Caco-2 (cell line): Measurements from ENCODE around the gene PSMC4. TPM values are rescaled to one million over a fixed set of nuclear protein-coding genes. Genes with fewer than 3 reads are reported as not detected.

Source experiments
- BruUV-seq: library from RNA; stranded (reverse); fragments of 400-500 nt; replicated peaks from 2 replicates; lab custom pipeline; 2021; lab: Mats Ljungman, UMichigan
- CTCF ChIA-PET: fragments of 300-600 bp; sonication (Branson Sonifier 250); formaldehyde crosslinking; loops from one replicate; lab custom pipeline; 2022; ENCODE audit warnings: antibody characterized with exemption; lab: Charles Lee
- POLR2A ChIA-PET: fragments of 300-600 bp; sonication (Branson Sonifier 250); formaldehyde crosslinking; loops from one replicate; lab custom pipeline; 2022; ENCODE audit warnings: antibody characterized with exemption; lab: Charles Lee
- DNase-seq, 2 experiments: peaks; one replicate each; pipeline versions ENCODE4 v3.0.0 to v3.0.0-alpha.2; 2020 to 2022
- H3K27me3 ChIP-seq: replicated peaks from 2 replicates; pipeline ENCODE4 v1.6.0; 2011; ENCODE audit warnings: low read length; ENCODE audit not compliant: control insufficient read depth, insufficient read depth
- H3K36me3 ChIP-seq: 2 replicates; pipeline ENCODE4 v1.5.1; 2011; ENCODE audit warnings: low read length; ENCODE audit not compliant: control insufficient read depth, insufficient read depth
- H3K4me1 ChIP-seq: fragments of 250-450 bp; sonication (Bioruptor Pico); 2 replicates; pipeline ENCODE4 v1.5.1; 2020; ENCODE audit warnings: mild to moderate bottlenecking
- H3K4me3 ChIP-seq: 2 replicates; pipeline ENCODE4 v1.5.1; 2011; ENCODE audit warnings: low read depth, mild to moderate bottlenecking, control low read depth, low read length
- H3K9me3 ChIP-seq: fragments of 250-450 bp; sonication (Bioruptor Pico); 2 replicates; pipeline ENCODE4 v1.5.1; 2020; ENCODE audit warnings: mild to moderate bottlenecking, moderate library complexity
- H3K27ac Mint-ChIP-seq: one replicate; pipeline ENCODE4 v1.8.0; 2022; ENCODE audit warnings: mixed read lengths; ENCODE audit not compliant: unreplicated experiment
- H3K27me3 Mint-ChIP-seq: one replicate; pipeline ENCODE4 v1.8.0; 2022; ENCODE audit warnings: mixed read lengths; ENCODE audit not compliant: insufficient read depth, unreplicated experiment
- H3K36me3 Mint-ChIP-seq: one replicate; pipeline ENCODE4 v1.8.0; 2022; ENCODE audit warnings: mild to moderate bottlenecking, mixed read lengths; ENCODE audit not compliant: insufficient read depth, unreplicated experiment
- H3K4me1 Mint-ChIP-seq: one replicate; pipeline ENCODE4 v1.8.0; 2022; ENCODE audit warnings: low read depth, mixed read lengths; ENCODE audit not compliant: unreplicated experiment
- H3K4me3 Mint-ChIP-seq: one replicate; pipeline ENCODE4 v1.8.0; 2022; ENCODE audit warnings: mild to moderate bottlenecking, moderate library complexity, mixed read lengths; ENCODE audit not compliant: unreplicated experiment
- H3K9me3 Mint-ChIP-seq: one replicate; pipeline ENCODE4 v1.8.0; 2022; ENCODE audit warnings: mixed read lengths; ENCODE audit not compliant: unreplicated experiment
- intact Hi-C: fragments of 100-400 bp; cut with micrococcal nuclease; formaldehyde crosslinking; loops from one replicate; pipeline ENCODE4 v1.10.0; 2022; ENCODE audit not compliant: unreplicated experiment
- total RNA-seq: library from RNA; stranded (reverse); gene quantifications from 2 replicates; pipeline ENCODE4 v1.2.3, GENCODE V29; 2022
- TF ChIP-seq, protein P1 (sequence below), 2 experiments: fragments of 200-600 bp in 1 of 2; IDR thresholded peaks; 1 replicate in 1 of 2; 2 replicates in 1 of 2; pipeline versions ENCODE4 v1.5.1 to v1.8.0; 2011 to 2022; ENCODE audit warnings: antibody characterized with exemption in 1 of 2, control low read depth in 1 of 2, inconsistent platforms in 1 of 2, low read depth in 1 of 2, low read length in 1 of 2, mild to moderate bottlenecking in 1 of 2, moderate library complexity in 1 of 2; ENCODE audit not compliant: insufficient read depth in 1 of 2, severe bottlenecking in 1 of 2, unreplicated experiment in 1 of 2

PSMC4 gene
- total RNA-seq, 1 experiment from 2014 or later = 183 TPM

DNA sequence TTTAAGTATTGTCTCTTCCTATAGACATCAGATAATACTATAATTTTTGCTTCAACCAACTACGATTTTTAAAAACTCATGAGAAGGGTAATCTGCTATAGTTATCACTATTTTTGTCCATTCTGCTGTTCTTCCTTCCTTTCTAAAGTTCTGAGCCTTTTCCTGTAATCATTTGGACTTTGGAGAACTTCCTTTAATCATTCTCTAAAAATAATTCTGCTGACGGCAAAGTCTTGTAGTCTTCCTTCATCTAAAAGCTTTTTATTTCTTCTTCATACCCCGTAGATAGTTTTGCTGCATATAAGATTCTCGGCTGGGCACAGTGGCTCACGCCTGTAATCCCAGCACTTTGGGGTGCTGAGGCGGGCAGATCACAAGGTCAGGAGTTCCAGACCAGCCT, 31.4 kb upstream of the PSMC4 start:
- TF ChIP-seq, protein P1, sequence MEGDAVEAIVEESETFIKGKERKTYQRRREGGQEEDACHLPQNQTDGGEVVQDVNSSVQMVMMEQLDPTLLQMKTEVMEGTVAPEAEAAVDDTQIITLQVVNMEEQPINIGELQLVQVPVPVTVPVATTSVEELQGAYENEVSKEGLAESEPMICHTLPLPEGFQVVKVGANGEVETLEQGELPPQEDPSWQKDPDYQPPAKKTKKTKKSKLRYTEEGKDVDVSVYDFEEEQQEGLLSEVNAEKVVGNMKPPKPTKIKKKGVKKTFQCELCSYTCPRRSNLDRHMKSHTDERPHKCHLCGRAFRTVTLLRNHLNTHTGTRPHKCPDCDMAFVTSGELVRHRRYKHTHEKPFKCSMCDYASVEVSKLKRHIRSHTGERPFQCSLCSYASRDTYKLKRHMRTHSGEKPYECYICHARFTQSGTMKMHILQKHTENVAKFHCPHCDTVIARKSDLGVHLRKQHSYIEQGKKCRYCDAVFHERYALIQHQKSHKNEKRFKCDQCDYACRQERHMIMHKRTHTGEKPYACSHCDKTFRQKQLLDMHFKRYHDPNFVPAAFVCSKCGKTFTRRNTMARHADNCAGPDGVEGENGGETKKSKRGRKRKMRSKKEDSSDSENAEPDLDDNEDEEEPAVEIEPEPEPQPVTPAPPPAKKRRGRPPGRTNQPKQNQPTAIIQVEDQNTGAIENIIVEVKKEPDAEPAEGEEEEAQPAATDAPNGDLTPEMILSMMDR (IDR thresholded peaks at IDR 0.05; ENCODE audit: insufficient read depth in 1 of 2, low read depth in 1 of 2, low read length in 1 of 2, severe bottlenecking in 1 of 2, unreplicated experiment in 1 of 2) = no peak
- CTCF ChIA-PET = no interaction called here
- no peak overlapping the region for H3K27ac Mint-ChIP-seq
- H3K27me3 Mint-ChIP-seq = peaks cover 1% of the 10 kb centered on the region
- H3K9me3 ChIP-seq = no peaks in the 10 kb centered on the region
- POLR2A ChIA-PET = no interaction called here
- intact Hi-C loops = no loop called here
- H3K27me3 ChIP-seq = no peaks in the 10 kb centered on the region
- H3K36me3 Mint-ChIP-seq = no peaks in the 10 kb centered on the region
- H3K9me3 Mint-ChIP-seq = no peaks in the 10 kb centered on the region
- no peaks in the 10 kb centered on the region for H3K36me3 ChIP-seq
- H3K4me1 Mint-ChIP-seq = peaks cover 29% of the 10 kb centered on the region
- no peak for DNase-seq
- H3K4me1 ChIP-seq = peaks cover 25% of the 10 kb centered on the region
- no peak overlapping the region for H3K4me3 ChIP-seq
- H3K4me3 Mint-ChIP-seq = no peak overlapping the region
- BruUV-seq = no TSS peak

DNA sequence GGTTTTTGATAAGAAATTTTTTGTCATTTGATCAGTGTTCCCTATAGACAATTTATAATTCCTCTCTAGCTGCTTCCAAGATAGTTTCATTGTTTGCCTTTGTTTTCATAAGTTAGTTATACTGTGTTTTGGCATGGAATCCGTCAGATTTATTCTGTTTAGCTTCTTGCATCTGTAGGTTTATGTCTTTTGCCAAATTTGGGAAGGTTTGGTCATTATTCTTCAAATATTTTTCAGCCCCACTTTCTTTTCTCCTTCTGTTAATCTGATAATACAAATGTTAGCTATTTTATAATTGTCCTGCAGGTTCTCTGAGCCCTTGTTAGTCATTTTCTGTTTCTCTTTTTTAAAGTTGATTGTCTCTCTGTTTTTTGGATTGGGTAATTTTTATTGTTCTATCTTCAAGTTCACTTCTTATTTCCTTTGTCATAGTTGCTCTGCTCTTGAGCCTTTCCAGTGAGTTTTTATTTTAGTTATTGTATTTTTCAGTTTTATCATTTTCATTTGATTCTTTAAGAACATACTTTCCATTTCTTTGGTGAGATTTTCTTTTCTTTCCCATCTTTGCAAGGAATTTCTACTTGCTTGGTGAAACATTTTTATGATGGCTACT, 30.6 kb upstream of the PSMC4 start:
- Histone ChIP-seq H3K9me3 (no peaks in the 10 kb centered on the region), H3K36me3 (no peaks in the 10 kb centered on the region), H3K4me1 (peaks cover 31% of the 10 kb centered on the region), H3K4me3 (no peak overlapping the region), H3K27me3 (no peaks in the 10 kb centered on the region)
- H3K36me3 Mint-ChIP-seq = no peaks in the 10 kb centered on the region
- POLR2A ChIA-PET = no interaction called here
- H3K9me3 Mint-ChIP-seq = no peaks in the 10 kb centered on the region
- H3K27ac Mint-ChIP-seq = no peak overlapping the region
- peaks cover 29% of the 10 kb centered on the region for H3K4me1 Mint-ChIP-seq
- no peaks in the 10 kb centered on the region for H3K27me3 Mint-ChIP-seq
- H3K4me3 Mint-ChIP-seq = no peak overlapping the region
- TF ChIP-seq, protein P1 (IDR thresholded peaks at IDR 0.05; ENCODE audit: insufficient read depth in 1 of 2, low read depth in 1 of 2, low read length in 1 of 2, severe bottlenecking in 1 of 2, unreplicated experiment in 1 of 2) = no peak
- CTCF ChIA-PET = no interaction called here
- intact Hi-C loops = no loop called here
- no peak for DNase-seq
- BruUV-seq = no TSS peak

DNA sequence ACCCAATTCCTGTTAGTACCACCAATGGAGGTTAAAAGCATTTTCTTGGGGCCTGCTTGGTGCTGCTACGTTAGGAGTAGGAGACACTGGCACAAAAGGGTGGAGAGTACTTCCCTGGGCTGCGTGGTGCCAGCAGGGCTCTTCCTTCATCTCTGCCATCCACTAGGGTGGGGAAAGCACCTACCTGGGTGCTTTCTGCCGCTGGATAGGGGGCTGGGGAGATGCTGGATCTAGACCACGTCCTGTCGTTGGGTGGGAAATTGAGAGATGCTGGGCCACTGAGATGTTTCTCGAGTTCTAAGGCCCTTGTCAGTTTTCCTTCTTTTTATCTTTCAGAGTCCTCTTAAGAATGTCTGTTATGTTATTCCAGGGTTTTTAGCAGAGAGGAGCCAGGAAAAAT, 29.8 kb upstream of the PSMC4 start:
- no peaks in the 10 kb centered on the region for H3K36me3 ChIP-seq
- no TSS peak for BruUV-seq
- intact Hi-C loops = no loop called here
- Mint-ChIP-seq H3K36me3 (no peaks in the 10 kb centered on the region), H3K4me3 (no peak overlapping the region), H3K9me3 (no peaks in the 10 kb centered on the region), H3K4me1 (peaks cover 29% of the 10 kb centered on the region), H3K27ac (no peak overlapping the region), H3K27me3 (no peaks in the 10 kb centered on the region)
- ChIA-PET POLR2A (no interaction called here), CTCF (no interaction called here)
- TF ChIP-seq, protein P1 (IDR thresholded peaks at IDR 0.05; ENCODE audit: insufficient read depth in 1 of 2, low read depth in 1 of 2, low read length in 1 of 2, severe bottlenecking in 1 of 2, unreplicated experiment in 1 of 2) = no peak
- DNase-seq = no peak
- no peak overlapping the region for H3K4me3 ChIP-seq
- peaks cover 29% of the 10 kb centered on the region for H3K4me1 ChIP-seq
- no peaks in the 10 kb centered on the region; the same call in 1 of the 2 replicates for H3K9me3 ChIP-seq
- no peaks in the 10 kb centered on the region for H3K27me3 ChIP-seq
